ENCODE results near the gene LECT2. TPM values are rescaled to one million over a fixed set of nuclear protein-coding genes. Genes with fewer than 3 reads are reported as not detected.

Gene LECT2
- total RNA-seq, 1 experiment from 2014 or later = not detected

- TF ChIP-seq REST (IDR thresholded peaks at IDR 0.05; ENCODE audit: insufficient read depth in 1 of 2, low read depth in 2 of 2, low read length in 1 of 2) (no peak), TCF7L2 (IDR thresholded peaks at IDR 0.05; ENCODE audit: low read depth, low read length) (no peak), CTCF (IDR thresholded peaks at IDR 0.05) (no peak), POLR2AphosphoS5 (IDR thresholded peaks at IDR 0.05; ENCODE audit: low read depth, low read length) (no peak), SIN3A (IDR thresholded peaks at IDR 0.05; ENCODE audit: borderline replicate concordance, insufficient read depth, low read depth, low read length) (no peak)
- Histone ChIP-seq H3K36me3 (ENCODE audit: control insufficient read depth, insufficient read depth, low read length) (no peaks in the 10 kb centered on the region), H3K9me3 (ENCODE audit: control insufficient read depth, insufficient read depth, low read depth, low read length) (no peaks in the 10 kb centered on the region; the same call in 1 of the 2 replicates), H3K4me3 (ENCODE audit: low read depth in 2 of 2, low read length in 2 of 2) (no peak overlapping the region), H3K4me1 (ENCODE audit: control insufficient read depth, insufficient read depth, low read length) (no peaks in the 10 kb centered on the region), H3K27me3 (ENCODE audit: control insufficient read depth, insufficient read depth, low read length) (no peaks in the 10 kb centered on the region), H3K27ac (ENCODE audit: low read length) (no peak overlapping the region)
- no TSS peak for BruUV-seq (replicated peaks)
- ChIA-PET CTCF (no interaction called here), POLR2A (no interaction called here)
- in situ Hi-C loops (cut with HindIII; ENCODE audit: low pct_unique_long_range_greater_than_20kb, low sequenced_read_pairs) = no loop called here
- ATAC-seq (no peak), DNase-seq (ENCODE audit: low read depth, low spot score) (no peak)
- intact Hi-C loops (cut with micrococcal nuclease; ENCODE audit: unreplicated experiment) = no loop called here
Measured at GRCh38 chr5:135966790-135967189, 12.0 kb upstream of the LECT2 start.

- POLR2A ChIA-PET = no interaction called here
- H3K9me3 ChIP-seq (ENCODE audit: control insufficient read depth, insufficient read depth, low read depth, low read length) = no peaks in the 10 kb centered on the region; the same call in 1 of the 2 replicates
- no peak for DNase-seq (ENCODE audit: low read depth, low spot score)
- no peak for ATAC-seq
- intact Hi-C loops (cut with micrococcal nuclease; ENCODE audit: unreplicated experiment) (no loop called here), in situ Hi-C loops (cut with HindIII; ENCODE audit: low pct_unique_long_range_greater_than_20kb, low sequenced_read_pairs) (no loop called here)
- no peaks in the 10 kb centered on the region for H3K4me1 ChIP-seq (ENCODE audit: control insufficient read depth, insufficient read depth, low read length)
- CTCF ChIA-PET = no interaction called here
- TF ChIP-seq REST (IDR thresholded peaks at IDR 0.05; ENCODE audit: insufficient read depth in 1 of 2, low read depth in 2 of 2, low read length in 1 of 2) = no peak
- TF ChIP-seq SIN3A (IDR thresholded peaks at IDR 0.05; ENCODE audit: borderline replicate concordance, insufficient read depth, low read depth, low read length) = no peak
- TF ChIP-seq TCF7L2 (IDR thresholded peaks at IDR 0.05; ENCODE audit: low read depth, low read length) = no peak
- TF ChIP-seq CTCF (IDR thresholded peaks at IDR 0.05) = no peak
- no peak for TF ChIP-seq POLR2AphosphoS5 (IDR thresholded peaks at IDR 0.05; ENCODE audit: low read depth, low read length)
- no peak overlapping the region for H3K27ac ChIP-seq (ENCODE audit: low read length)
- no peaks in the 10 kb centered on the region for H3K36me3 ChIP-seq (ENCODE audit: control insufficient read depth, insufficient read depth, low read length)
- H3K4me3 ChIP-seq (ENCODE audit: low read depth in 2 of 2, low read length in 2 of 2) = no peak overlapping the region
- no peaks in the 10 kb centered on the region for H3K27me3 ChIP-seq (ENCODE audit: control insufficient read depth, insufficient read depth, low read length)
- BruUV-seq (replicated peaks) = no TSS peak
Measured at GRCh38 chr5:135966165-135966564, 11.4 kb upstream of the LECT2 start.
